Measurements from ENCODE around the gene MAGI2.

The MAGI2 gene

GRCh38 chr7:78099715-78100394, 1353.6 kb downstream of the MAGI2 start:
- H3K27me3 Mint-ChIP-seq: peaks cover 13% of the 10 kb centered on the region
- H3K9me3 Mint-ChIP-seq: no peaks in the 10 kb centered on the region
- ATAC-seq (no peak), DNase-seq (no peak)
- H3K27ac Mint-ChIP-seq: no peak overlapping the region
- no peaks in the 10 kb centered on the region for H3K4me1 Mint-ChIP-seq
- H3K36me3 Mint-ChIP-seq (ENCODE audit: low read depth): no peaks in the 10 kb centered on the region
- no peak overlapping the region for H3K4me3 Mint-ChIP-seq

DNA sequence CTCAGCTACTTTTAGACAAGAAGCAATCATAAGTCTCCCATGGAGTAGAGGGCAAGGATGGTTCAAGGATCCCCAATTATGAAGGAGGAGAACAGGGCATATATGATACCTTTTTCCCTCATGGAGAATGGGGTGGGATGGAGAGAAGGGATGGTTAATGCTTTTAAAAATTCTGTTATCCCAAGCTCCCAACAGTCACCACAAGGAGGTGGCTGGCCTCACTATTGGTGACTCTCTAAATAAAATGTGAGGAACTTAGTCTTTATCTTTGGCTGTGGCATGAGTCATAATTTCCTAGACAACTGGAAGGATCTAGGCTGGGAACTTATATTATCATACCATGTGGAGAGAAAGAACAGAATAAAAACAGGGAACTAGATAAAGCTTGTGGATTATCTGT, 1357.9 kb downstream of the MAGI2 start:
- Mint-ChIP-seq H3K27ac (no peak overlapping the region), H3K27me3 (peaks cover 19% of the 10 kb centered on the region), H3K36me3 (ENCODE audit: low read depth) (no peaks in the 10 kb centered on the region), H3K9me3 (no peaks in the 10 kb centered on the region), H3K4me1 (no peaks in the 10 kb centered on the region), H3K4me3 (no peak overlapping the region)
- no peak for DNase-seq
- no peak for ATAC-seq

- no peaks in the 10 kb centered on the region for H3K4me1 Mint-ChIP-seq
- DNase-seq (no peak), ATAC-seq (no peak)
- H3K27me3 Mint-ChIP-seq: peaks cover 17% of the 10 kb centered on the region
- H3K27ac Mint-ChIP-seq: no peak overlapping the region
- no peaks in the 10 kb centered on the region for H3K9me3 Mint-ChIP-seq
- H3K36me3 Mint-ChIP-seq (ENCODE audit: low read depth): no peaks in the 10 kb centered on the region
- no peak overlapping the region for H3K4me3 Mint-ChIP-seq
Measured at GRCh38 chr7:78092331-78092730, 1361.1 kb downstream of the MAGI2 start.

GRCh38 chr7:78090616-78091015, 1362.9 kb downstream of the MAGI2 start:
- Mint-ChIP-seq H3K4me3 (no peak overlapping the region), H3K36me3 (ENCODE audit: low read depth) (no peaks in the 10 kb centered on the region), H3K27me3 (peaks cover 10% of the 10 kb centered on the region), H3K9me3 (no peaks in the 10 kb centered on the region), H3K27ac (no peak overlapping the region), H3K4me1 (no peaks in the 10 kb centered on the region)
- DNase-seq: no peak
- ATAC-seq: no peak

- Mint-ChIP-seq H3K4me3 (no peak overlapping the region), H3K27me3 (peaks cover 9% of the 10 kb centered on the region)
- no peak for DNase-seq
Measured at GRCh38 chr7:78083476-78084120, 1369.9 kb downstream of the MAGI2 start.

GRCh38 chr7:78082556-78082955, 1370.9 kb downstream of the MAGI2 start:
- Mint-ChIP-seq H3K9me3 (no peaks in the 10 kb centered on the region), H3K36me3 (ENCODE audit: low read depth) (no peaks in the 10 kb centered on the region), H3K4me3 (no peak overlapping the region), H3K27me3 (peaks cover 9% of the 10 kb centered on the region), H3K27ac (no peak overlapping the region), H3K4me1 (no peaks in the 10 kb centered on the region)
- no peak for ATAC-seq
- DNase-seq: no peak

More at GRCh38 chr7:78083476-78084120, 1369.9 kb downstream of the MAGI2 start:
- no peak overlapping the region for H3K27ac Mint-ChIP-seq
- no peaks in the 10 kb centered on the region for H3K36me3 Mint-ChIP-seq (ENCODE audit: low read depth)
- H3K4me1 Mint-ChIP-seq: no peaks in the 10 kb centered on the region
- ATAC-seq: no peak
- H3K9me3 Mint-ChIP-seq: no peaks in the 10 kb centered on the region

DNA sequence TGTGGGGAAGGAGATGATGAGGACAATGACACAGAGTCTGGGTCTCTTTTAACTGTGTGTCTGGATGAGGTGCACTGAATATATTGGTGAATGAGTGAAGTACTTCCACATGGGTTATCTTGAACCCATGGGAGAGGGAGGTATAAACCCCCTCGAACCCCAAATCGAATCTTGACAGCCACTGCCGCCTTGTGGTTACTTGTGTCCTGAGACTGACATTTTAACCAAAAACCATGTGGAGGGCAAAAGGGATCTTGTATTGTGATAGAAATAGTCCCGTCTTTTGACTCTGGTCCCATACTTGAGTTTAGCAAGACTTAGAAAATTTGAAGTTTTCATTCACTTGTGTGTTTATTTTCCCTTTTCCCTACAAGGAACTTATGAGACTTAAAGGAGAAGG, 1371.6 kb downstream of the MAGI2 start:
- ATAC-seq (no peak), DNase-seq (no peak)
- Mint-ChIP-seq H3K4me3 (no peak overlapping the region), H3K27me3 (peaks cover 9% of the 10 kb centered on the region), H3K27ac (no peak overlapping the region), H3K36me3 (ENCODE audit: low read depth) (no peaks in the 10 kb centered on the region), H3K9me3 (no peaks in the 10 kb centered on the region), H3K4me1 (no peaks in the 10 kb centered on the region)

GRCh38 chr7:78081344-78081743, 1372.1 kb downstream of the MAGI2 start:
- H3K4me1 Mint-ChIP-seq: no peaks in the 10 kb centered on the region
- no peaks in the 10 kb centered on the region for H3K36me3 Mint-ChIP-seq (ENCODE audit: low read depth)
- ATAC-seq: no peak
- peaks cover 9% of the 10 kb centered on the region for H3K27me3 Mint-ChIP-seq
- DNase-seq: no peak
- no peak overlapping the region for H3K4me3 Mint-ChIP-seq
- no peak overlapping the region for H3K27ac Mint-ChIP-seq
- no peaks in the 10 kb centered on the region for H3K9me3 Mint-ChIP-seq

DNA sequence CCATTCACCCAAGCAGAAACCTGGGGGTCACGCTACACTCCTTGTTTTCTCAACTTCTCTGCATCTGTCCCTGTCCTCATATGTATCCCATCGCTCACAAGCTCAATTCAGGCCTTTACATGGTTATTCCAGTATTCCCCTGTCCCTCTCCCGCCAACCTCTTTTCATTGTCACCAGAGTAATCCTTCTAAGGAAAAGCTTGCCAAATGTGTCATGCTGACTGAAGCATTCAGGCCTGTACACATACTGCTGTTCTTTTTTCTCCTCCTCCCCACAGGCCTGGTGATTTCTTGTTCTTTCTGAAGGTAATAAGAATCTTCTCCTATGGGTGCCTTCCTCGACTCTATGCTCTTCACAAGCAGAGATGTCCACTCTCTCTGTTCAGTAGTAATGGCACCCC, 1372.7 kb downstream of the MAGI2 start:
- H3K4me1 Mint-ChIP-seq: no peaks in the 10 kb centered on the region
- DNase-seq: no peak
- no peak for ATAC-seq
- H3K27me3 Mint-ChIP-seq: peaks cover 9% of the 10 kb centered on the region
- H3K27ac Mint-ChIP-seq: no peak overlapping the region
- H3K9me3 Mint-ChIP-seq: no peaks in the 10 kb centered on the region
- H3K4me3 Mint-ChIP-seq: no peak overlapping the region
- H3K36me3 Mint-ChIP-seq (ENCODE audit: low read depth): no peaks in the 10 kb centered on the region

GRCh38 chr7:78080241-78080640, 1373.2 kb downstream of the MAGI2 start:
- no peak overlapping the region for H3K27ac Mint-ChIP-seq
- H3K4me3 Mint-ChIP-seq: no peak overlapping the region
- H3K4me1 Mint-ChIP-seq: no peaks in the 10 kb centered on the region
- no peaks in the 10 kb centered on the region for H3K36me3 Mint-ChIP-seq (ENCODE audit: low read depth)
- DNase-seq (no peak), ATAC-seq (no peak)
- H3K9me3 Mint-ChIP-seq: no peaks in the 10 kb centered on the region
- peaks cover 6% of the 10 kb centered on the region for H3K27me3 Mint-ChIP-seq

- H3K4me1 Mint-ChIP-seq: no peaks in the 10 kb centered on the region
- peaks cover 2% of the 10 kb centered on the region for H3K27me3 Mint-ChIP-seq
- H3K36me3 Mint-ChIP-seq (ENCODE audit: low read depth): no peaks in the 10 kb centered on the region
- no peak overlapping the region for H3K27ac Mint-ChIP-seq
- H3K9me3 Mint-ChIP-seq: no peaks in the 10 kb centered on the region
- ATAC-seq (no peak), DNase-seq (no peak)
- no peak overlapping the region for H3K4me3 Mint-ChIP-seq
Measured at GRCh38 chr7:78074713-78075112, 1378.8 kb downstream of the MAGI2 start.

DNA sequence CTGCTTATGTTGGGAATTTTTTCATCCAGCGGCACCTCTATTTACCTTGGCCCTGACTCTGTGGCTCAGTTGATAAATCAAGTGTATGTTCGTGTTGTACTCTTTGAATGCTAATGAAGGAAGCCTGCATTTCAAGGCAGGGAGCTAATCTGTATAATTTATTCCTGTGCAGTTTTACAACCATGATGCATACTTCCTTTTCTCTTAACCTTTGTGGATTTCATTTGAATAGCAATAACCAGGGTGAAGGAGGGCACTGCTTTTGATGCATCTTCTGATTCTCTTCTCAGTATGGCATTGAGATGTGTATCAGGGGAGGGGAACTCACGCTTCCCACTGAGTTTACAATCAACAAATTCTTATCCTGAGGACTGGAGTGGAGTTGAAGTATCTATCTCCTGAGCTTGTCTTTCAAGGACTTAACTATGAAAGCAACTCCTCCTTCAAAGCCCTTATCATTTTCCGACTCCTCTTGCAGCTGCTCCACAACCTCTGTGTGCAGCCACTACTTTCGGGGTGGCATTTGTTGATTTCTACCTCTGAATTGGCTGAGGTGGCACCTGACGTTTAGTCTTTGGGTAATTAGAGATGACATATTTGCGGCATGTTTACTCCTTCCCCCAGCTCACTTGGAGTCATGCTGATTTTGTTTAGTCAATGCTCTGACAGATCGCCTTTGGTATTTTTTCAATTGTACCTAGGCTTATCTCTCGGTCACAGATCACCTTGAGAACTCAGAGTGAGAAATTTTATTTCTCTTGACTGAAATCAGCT, 1379.7 kb downstream of the MAGI2 start:
- DNase-seq (no peak), ATAC-seq (no peak)
- no peaks in the 10 kb centered on the region for H3K4me1 Mint-ChIP-seq
- H3K4me3 Mint-ChIP-seq: no peak overlapping the region
- peaks cover 2% of the 10 kb centered on the region for H3K27me3 Mint-ChIP-seq
- no peaks in the 10 kb centered on the region for H3K9me3 Mint-ChIP-seq
- H3K27ac Mint-ChIP-seq: no peak overlapping the region
- no peaks in the 10 kb centered on the region for H3K36me3 Mint-ChIP-seq (ENCODE audit: low read depth)

DNA sequence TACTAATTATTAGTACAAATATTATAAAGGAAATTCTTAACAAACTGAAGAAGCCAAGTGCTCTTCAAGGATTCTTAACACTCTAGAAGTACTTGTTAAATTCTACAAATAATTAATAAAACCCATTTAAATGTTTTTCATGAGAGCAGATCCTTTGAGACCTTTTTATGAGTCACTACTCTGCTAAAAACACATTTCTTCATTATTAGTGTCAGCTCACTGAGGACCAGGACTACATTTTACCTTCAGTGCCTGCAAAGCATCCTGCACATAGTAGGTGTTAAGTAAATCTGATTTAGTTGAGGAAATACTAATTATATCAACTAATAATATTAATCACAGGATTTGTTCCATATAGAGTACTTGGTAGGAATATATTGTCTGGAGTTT, 1381.3 kb downstream of the MAGI2 start:
- no peaks in the 10 kb centered on the region for H3K4me1 Mint-ChIP-seq
- H3K9me3 Mint-ChIP-seq: no peaks in the 10 kb centered on the region
- H3K27ac Mint-ChIP-seq: no peak overlapping the region
- peaks cover 2% of the 10 kb centered on the region for H3K27me3 Mint-ChIP-seq
- H3K4me3 Mint-ChIP-seq: no peak overlapping the region
- ATAC-seq: no peak
- H3K36me3 Mint-ChIP-seq (ENCODE audit: low read depth): no peaks in the 10 kb centered on the region
- no peak for DNase-seq

DNA sequence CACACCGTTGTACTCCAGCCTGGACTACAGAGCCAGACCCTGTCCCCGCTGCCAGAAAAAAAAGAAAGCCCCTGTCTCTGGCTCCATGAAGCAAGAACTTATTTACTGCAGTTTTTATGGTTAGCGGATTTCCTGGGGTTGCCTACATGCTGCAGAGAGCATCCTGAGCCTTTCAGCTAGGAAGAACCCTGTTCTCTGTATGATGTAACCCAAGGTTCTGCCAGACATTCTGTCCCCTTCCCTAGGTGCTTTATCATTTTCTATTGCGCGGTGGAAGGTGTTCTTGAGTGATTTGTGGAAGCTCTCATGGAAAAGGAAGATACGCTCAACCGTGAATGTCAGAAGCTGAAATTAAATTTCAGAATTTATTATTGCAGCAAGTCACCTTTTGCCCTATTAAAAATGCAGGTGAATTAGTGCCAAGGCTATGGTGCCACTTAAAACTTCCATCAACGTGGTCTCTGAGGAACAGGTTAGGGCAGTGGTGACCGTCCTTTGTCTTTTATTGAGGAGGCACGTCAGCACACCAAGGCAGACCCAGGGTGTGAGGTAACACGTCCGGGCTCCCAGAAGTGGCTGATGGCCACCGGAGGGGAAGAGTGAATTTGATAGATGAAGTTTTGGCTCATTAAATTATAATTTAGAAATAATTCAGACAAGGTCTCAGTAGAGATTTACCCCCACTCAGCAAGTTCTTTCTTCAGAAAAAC, 1381.8 kb downstream of the MAGI2 start:
- H3K27ac Mint-ChIP-seq: no peak overlapping the region
- H3K9me3 Mint-ChIP-seq: no peaks in the 10 kb centered on the region
- no peaks in the 10 kb centered on the region for H3K4me1 Mint-ChIP-seq
- H3K4me3 Mint-ChIP-seq: no peak overlapping the region
- H3K36me3 Mint-ChIP-seq (ENCODE audit: low read depth): no peaks in the 10 kb centered on the region
- peaks cover 2% of the 10 kb centered on the region for H3K27me3 Mint-ChIP-seq
- DNase-seq (no peak), ATAC-seq (no peak)

All from activated naive CD8-positive, alpha-beta T cell treated with anti-CD3 and anti-CD28 coated beads, Interleukin-2, amount 50 U/mL, for 24 hours (primary cell).